HEK293T (cell line): ENCODE data around the gene CCDC24.

Experiments used
- ELF4 ChIP-seq: fragments of 450-650 bp; IDR thresholded peaks from 2 replicates; pipeline ENCODE4 v1.6.1; 2017; ENCODE audit warnings: antibody characterized with exemption
- FOXA1 ChIP-seq: fragments of 450-650 bp; IDR thresholded peaks from 2 replicates; pipeline ENCODE4 v1.6.1; 2016; ENCODE audit warnings: mild to moderate bottlenecking
- FOXK2 ChIP-seq: fragments of 450-650 bp; IDR thresholded peaks from 2 replicates; pipeline ENCODE4 v1.6.1; 2016; ENCODE audit warnings: mild to moderate bottlenecking
- FOXM1 ChIP-seq: fragments of 450-650 bp; IDR thresholded peaks from 2 replicates; pipeline ENCODE4 v1.6.1; 2017; ENCODE audit warnings: mild to moderate bottlenecking, borderline replicate concordance
- L3MBTL2 ChIP-seq: fragments of 450-650 bp; conservative IDR thresholded peaks from 2 replicates; pipeline ENCODE4 v1.6.1; 2016; ENCODE audit warnings: mild to moderate bottlenecking
- LEF1 ChIP-seq: fragments of 450-650 bp; IDR thresholded peaks from 2 replicates; pipeline ENCODE4 v1.6.1; 2017; ENCODE audit warnings: mild to moderate bottlenecking, borderline replicate concordance
- NFRKB ChIP-seq: fragments of 450-650 bp; IDR thresholded peaks from 2 replicates; pipeline ENCODE4 v1.6.1; 2016; ENCODE audit warnings: mild to moderate bottlenecking, moderate library complexity
- SP1 ChIP-seq: fragments of 450-650 bp; IDR thresholded peaks from 2 replicates; pipeline ENCODE4 v1.6.1; 2017
- SUZ12 ChIP-seq: fragments of 450-650 bp; IDR thresholded peaks from 2 replicates; pipeline ENCODE4 v1.6.1; 2016; ENCODE audit warnings: mild to moderate bottlenecking
- TARDBP ChIP-seq: fragments of 450-650 bp; IDR thresholded peaks from 2 replicates; pipeline ENCODE4 v1.6.1; 2016
- ZNF384 ChIP-seq: fragments of 450-650 bp; IDR thresholded peaks from 2 replicates; pipeline ENCODE4 v1.6.1; 2016

- TF ChIP-seq TARDBP (no peak), SP1 (no peak), FOXA1 (no peak), NFRKB (no peak), LEF1 (no peak), FOXM1 (no peak), SUZ12 (no peak), L3MBTL2 (no peak), ELF4 (no peak), ZNF384 (no peak), FOXK2 (no peak)
Observed at GRCh38 chr1:43978551-43979260, 12.7 kb upstream of the CCDC24 start, which contains the start of gene B4GALT2.
